ENCODE data around the gene TP73.

GRCh38 chr1:3688356-3689137 is 36.2 kb downstream of the TP73 start:
- TF ChIP-seq CTCF (IDR thresholded peaks at IDR 0.05) = no peak
- no peak for TF ChIP-seq POLR2A (IDR thresholded peaks at IDR 0.05)
- no peak for TF ChIP-seq POLR2AphosphoS5 (IDR thresholded peaks at IDR 0.05)

All from breast epithelium (tissue), 3 donors.